Large intestine (tissue), 12 donors: ENCODE data around the gene ADRA2B. TPM values are rescaled to one million over a fixed set of nuclear protein-coding genes. Genes with fewer than 3 reads are reported as not detected.
"Not testable (repeated sequence)": the region's sequence is repeated elsewhere in the genome, so short reads cannot be mapped to it uniquely, and the experiment has no call there.

Experiments used
- DNase-seq, 2 donors: peaks; one replicate each; pipeline versions ENCODE4 v3.0.0 to v3.0.0-alpha.2; 2013
- H3K27ac ChIP-seq: one replicate; pipeline ENCODE4 v1.5.1; 2013; ENCODE audit warnings: low read length
- H3K27me3 ChIP-seq: 2 replicates; pipeline ENCODE4 v1.6.1; 2013; ENCODE audit warnings: low read length; ENCODE audit not compliant: control insufficient read depth, insufficient read depth
- H3K36me3 ChIP-seq: 2 replicates; pipeline ENCODE4 v1.6.1; 2013; ENCODE audit warnings: low read length; ENCODE audit not compliant: control insufficient read depth, insufficient read depth
- H3K4me1 ChIP-seq: one replicate; pipeline ENCODE4 v1.6.1; 2013; ENCODE audit warnings: low read length; ENCODE audit not compliant: control insufficient read depth, insufficient read depth
- H3K4me3 ChIP-seq: one replicate; pipeline ENCODE4 v1.5.1; 2013; ENCODE audit warnings: low read length
- H3K9me3 ChIP-seq: one replicate; pipeline ENCODE4 v1.6.1; 2013; ENCODE audit warnings: mild to moderate bottlenecking, low read depth, low read length, moderate library complexity; ENCODE audit not compliant: control insufficient read depth
- WGBS: methylation state at CpG from one replicate; pipeline ENCODE4 v1.1.5; 2013; ENCODE audit warnings: low lambda C conversion rate; ENCODE audit not compliant: insufficient coverage; 5-methylcytosine and 5-hydroxymethylcytosine counted together
- long read RNA-seq, 11 donors: transcript quantifications; one replicate each; lab custom pipeline, GENCODE V29; 2026
- polyA plus RNA-seq: library from polyadenylated mRNA; unstranded; fragments of 120-200 nt; gene quantifications from one replicate; pipeline ENCODE4 v1.2.1, GENCODE V29; 2013

ADRA2B gene
- polyA plus RNA-seq: 0.84 TPM
- long read RNA-seq, donor 1: 0 reads
- long read RNA-seq, donor 2, partial matches to known transcripts: 0 of 1 reads
- long read RNA-seq, donor 2, other reads (novel, unspliced or antisense): 0 of 1 reads
- long read RNA-seq, donor 3: 0 reads
- long read RNA-seq, donor 4: 0 reads
- long read RNA-seq, donor 5: 0 reads
- long read RNA-seq, donor 6, partial matches to known transcripts: 0 of 2 reads
- long read RNA-seq, donor 6, other reads (novel, unspliced or antisense): 0 of 2 reads
- long read RNA-seq, donor 7, partial matches to known transcripts: 0 of 4 reads
- long read RNA-seq, donor 7, other reads (novel, unspliced or antisense): 0 of 4 reads
- long read RNA-seq, donor 8, partial matches to known transcripts: 0 of 1 reads
- long read RNA-seq, donor 8, other reads (novel, unspliced or antisense): 0 of 1 reads
- long read RNA-seq, donor 9: 0 reads
- long read RNA-seq, donor 10, partial matches to known transcripts: 0 of 1 reads
- long read RNA-seq, donor 10, other reads (novel, unspliced or antisense): 0 of 1 reads
- long read RNA-seq, donor 11: 0 reads

DNA sequence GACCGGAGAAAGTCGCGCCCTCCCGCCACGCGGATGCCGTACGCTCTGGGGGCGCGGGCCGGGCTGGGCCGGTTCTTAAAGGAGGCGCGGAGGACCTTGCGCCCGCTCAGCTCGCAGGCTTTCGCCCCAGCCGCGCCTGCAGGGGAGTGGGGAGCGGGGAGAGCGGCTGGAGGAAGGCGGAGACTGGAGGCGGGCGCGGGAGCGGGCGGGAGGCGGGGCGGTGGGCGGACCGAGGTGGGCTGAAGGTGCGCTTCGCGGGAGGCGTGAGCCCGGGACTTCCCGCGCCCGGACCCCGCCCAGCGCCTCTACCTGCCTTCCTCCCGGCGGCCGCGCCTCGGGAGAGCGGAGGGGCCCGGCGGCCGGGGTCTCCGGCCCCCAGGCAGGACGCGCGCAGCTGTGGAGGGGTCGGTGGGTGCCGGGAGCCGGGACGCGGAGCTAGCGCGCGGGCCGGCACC is at the start of gene ADRA2B:
Gene ADRA2B (minus strand): TSS at position 148 of the 455 bp plus-strand sequence. CDS start 422 bp downstream, outside the sequence.
- no peak within 1 kb of the TSS for H3K27ac ChIP-seq
- H3K9me3 ChIP-seq: peaks cover 16% of the 10 kb centered on the region
- peaks cover 59% of the 10 kb centered on the region for H3K27me3 ChIP-seq
- H3K4me3 ChIP-seq: no peak within 1 kb of the TSS
- H3K4me1 ChIP-seq: peaks cover 9% of the 10 kb centered on the region
- no CpG with 5 or more reads among the region's 64 CpGs for WGBS
- H3K36me3 ChIP-seq: no peaks in the 10 kb centered on the region
- peak; percentile 82 to 92 for DNase-seq

DNA sequence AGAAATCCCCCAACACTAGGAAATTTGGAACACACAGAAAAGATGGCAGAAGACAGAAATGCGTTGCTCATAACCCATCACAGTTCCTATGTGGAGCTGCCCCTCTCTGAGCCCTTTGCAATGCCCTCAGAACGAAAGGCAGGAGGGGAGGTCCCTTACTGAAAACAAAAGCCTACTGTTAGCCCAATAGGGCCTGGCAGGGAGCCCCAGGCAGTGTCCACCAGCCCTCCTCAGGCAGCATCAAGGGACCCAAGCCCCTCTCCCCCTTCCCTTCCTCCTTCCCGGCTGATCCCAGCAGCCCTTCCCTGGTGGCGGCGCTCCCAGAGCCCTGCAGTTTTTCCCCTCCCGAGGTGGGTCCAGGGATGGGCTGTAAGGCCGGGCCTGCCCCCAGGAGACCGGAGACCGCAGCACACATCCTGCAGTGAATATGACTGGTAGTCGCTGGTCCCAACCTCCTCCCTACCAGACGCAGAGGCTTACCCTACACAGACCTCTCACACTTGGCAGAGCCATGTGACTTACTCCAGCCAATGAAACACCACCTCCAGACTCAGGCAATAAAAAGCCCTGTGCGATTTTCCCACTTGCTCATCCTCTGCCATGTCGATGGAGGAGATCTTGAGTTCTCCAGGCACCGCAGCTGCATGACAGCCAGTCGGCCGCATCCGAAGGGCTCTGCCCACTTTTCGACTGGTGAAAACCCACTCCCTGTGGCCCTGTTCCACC is 48.3 kb upstream of the ADRA2B start:
- DNase-seq: no peak
- no peaks in the 10 kb centered on the region for H3K9me3 ChIP-seq
- no peak overlapping the region for H3K4me3 ChIP-seq
- no peaks in the 10 kb centered on the region for H3K4me1 ChIP-seq
- H3K27ac ChIP-seq: no peak overlapping the region
- no peaks in the 10 kb centered on the region for H3K27me3 ChIP-seq
- H3K36me3 ChIP-seq: no peaks in the 10 kb centered on the region
- no CpG with 5 or more reads among the region's 18 CpGs for WGBS

DNA sequence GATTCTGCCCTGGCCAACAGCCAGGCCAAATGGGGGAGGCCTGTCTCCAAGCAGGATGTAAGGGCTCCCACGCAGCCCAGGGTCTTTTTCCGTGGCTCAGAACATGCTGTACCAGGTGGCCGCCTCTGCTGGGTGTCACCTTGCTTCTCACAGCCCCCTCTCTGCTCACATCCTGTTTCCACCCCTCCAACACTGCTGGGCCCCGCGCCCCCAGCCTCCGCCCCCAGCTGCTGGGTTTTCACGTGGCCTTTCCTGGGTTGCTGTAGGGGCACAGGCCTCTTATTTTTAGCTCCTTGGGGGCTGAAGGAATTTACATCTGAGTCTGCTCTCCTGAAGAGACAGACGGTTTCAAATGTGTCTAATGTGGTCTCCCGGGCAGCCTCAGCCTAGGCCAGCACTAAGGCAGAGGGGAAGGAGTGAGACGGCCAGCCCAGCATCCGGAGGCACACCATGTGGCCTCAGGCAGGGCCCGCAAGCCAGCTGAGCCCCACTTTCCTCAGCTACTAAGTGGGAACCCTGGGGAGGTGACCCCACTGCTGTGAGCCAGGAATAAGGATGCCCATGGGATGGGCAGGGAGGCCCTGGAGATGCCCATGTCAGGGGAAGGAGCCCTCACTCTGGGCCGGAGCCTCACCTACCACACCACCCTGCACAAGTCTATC is 47.5 kb upstream of the ADRA2B start:
- Histone ChIP-seq H3K27me3 (no peaks in the 10 kb centered on the region), H3K27ac (no peak overlapping the region), H3K4me1 (no peaks in the 10 kb centered on the region), H3K4me3 (no peak overlapping the region), H3K36me3 (no peaks in the 10 kb centered on the region), H3K9me3 (no peaks in the 10 kb centered on the region)
- WGBS: no CpG with 5 or more reads among the region's 13 CpGs
- DNase-seq: no peak

DNA sequence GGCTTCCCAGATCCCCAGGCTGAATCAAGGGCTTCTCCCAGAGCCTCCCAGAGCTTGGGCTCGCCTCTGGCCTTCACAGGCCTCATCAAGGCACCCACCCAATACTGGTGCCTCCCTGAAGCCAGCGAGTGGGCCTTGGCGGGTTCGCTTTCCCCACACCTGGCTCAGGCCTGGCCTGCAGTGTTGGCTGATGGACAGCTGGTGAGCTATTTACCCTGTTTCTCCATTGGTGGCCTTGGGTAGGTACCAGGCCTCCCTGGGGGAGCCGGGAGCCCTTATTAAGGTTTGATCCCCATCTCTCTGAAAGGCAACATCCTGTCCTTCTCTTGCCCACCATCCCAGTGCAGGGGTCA is 47.0 kb upstream of the ADRA2B start:
- Histone ChIP-seq H3K9me3 (no peaks in the 10 kb centered on the region), H3K27ac (no peak overlapping the region), H3K36me3 (no peaks in the 10 kb centered on the region), H3K4me3 (no peak overlapping the region), H3K27me3 (no peaks in the 10 kb centered on the region), H3K4me1 (no peaks in the 10 kb centered on the region)
- DNase-seq: no peak
- no CpG with 5 or more reads among the region's 5 CpGs for WGBS

DNA sequence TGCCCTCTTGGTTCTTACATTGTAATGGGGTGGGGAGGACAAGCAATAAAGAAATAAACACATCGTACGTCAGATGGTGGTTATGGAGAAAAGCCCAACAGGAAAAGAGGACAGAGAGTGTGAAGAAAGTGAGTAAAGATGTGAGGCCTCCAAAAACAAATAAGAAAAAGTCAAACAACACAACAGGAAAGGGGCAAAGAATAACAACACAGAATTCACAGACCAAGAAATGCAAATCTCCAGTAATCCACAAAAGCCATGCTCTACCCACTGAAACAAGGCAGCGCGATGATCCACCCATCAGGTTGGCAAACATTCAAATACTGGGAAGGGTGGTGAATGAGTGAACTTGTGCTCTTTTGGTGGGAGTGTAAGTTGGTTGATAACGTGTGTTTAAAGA is 45.5 kb upstream of the ADRA2B start:
- H3K27me3 ChIP-seq: no peaks in the 10 kb centered on the region
- H3K9me3 ChIP-seq: no peaks in the 10 kb centered on the region
- no peak for DNase-seq
- 45% methylated on average over 2 of the region's 5 CpGs for WGBS
- H3K27ac ChIP-seq: no peak overlapping the region
- no peaks in the 10 kb centered on the region for H3K36me3 ChIP-seq
- no peaks in the 10 kb centered on the region for H3K4me1 ChIP-seq
- H3K4me3 ChIP-seq: no peak overlapping the region

DNA sequence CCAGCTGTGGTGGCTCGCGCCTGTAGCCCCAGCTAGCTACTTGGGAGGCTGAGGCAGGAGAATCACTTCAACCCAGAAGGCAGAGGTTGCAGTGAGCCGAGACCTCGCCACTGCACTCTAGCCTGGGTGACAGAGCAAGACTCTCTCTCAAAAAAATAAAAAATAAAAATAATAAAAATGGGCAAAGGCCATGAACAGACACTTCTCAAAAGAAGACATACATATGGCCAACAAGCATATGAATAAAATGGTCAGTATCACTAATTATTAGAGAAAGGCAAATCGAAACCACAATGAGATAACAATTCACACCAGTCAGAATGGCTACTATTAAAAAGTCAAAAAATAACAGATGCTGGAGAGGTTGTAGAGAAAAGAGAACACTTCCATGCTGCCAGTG is 44.0 kb upstream of the ADRA2B start:
- H3K27ac ChIP-seq, H3K4me1 ChIP-seq: not testable (repeated sequence)
- 80% methylated on average over 1 of the region's 5 CpGs for WGBS

DNA sequence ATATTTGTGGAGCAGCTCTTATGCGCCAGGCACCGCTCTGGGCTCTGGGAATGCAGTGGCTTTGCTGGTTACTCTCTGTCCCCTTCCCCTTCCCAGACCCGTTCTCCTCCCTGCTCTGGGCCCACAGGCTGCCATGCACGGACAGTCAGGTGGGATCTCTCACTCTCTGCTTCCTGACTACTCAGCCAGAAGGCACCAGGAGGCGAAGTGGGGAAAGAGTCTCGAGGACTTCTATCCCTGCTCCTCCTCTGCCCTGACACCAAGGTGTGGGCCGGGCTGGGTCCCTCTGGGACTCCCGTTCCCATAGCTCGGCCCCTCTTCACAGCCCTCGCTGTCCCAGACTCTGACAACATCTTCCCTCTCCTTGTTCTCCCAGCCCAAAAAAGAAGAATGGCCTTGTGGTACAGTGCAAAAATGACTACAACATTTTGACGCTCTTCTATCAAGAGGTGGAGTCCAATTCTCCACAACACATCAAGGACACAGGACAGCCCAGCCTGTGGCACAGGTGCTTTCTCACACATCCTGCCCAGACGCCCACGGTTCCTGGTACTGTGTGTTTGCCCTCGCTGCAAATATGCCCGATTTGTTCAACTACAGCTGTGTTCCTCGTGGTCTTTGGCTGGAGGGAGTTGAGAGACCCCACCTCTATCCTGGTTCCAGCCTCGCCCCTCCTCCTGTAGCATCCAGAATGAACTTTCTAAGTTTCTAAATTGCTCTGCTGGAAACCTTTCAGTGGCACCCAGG is 42.9 kb upstream of the ADRA2B start:
- DNase-seq: no peak

More for the DNA sequence above, 44.0 kb upstream of the ADRA2B start:
- H3K9me3 ChIP-seq, H3K36me3 ChIP-seq, H3K27me3 ChIP-seq, DNase-seq, H3K4me3 ChIP-seq: not testable (repeated sequence)

DNA sequence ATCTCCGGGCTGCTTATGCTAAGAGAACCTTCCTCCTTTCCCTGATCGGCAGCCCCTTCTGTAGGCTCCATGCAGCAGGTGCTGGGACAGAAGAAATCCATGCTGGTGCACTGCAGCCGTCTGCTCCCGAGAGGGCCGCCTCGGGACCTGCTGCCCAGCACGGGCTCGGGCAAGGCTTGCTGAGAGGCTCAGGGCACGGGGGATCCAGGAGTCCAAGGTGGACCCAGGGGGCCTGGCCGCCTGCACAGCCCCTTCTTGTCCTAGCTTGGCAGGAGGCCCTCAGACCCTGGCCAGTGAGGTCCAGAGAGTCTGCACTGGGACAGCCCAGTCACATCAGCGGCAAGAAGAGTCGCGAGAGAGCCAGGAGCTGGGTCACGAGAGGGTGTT is 42.2 kb upstream of the ADRA2B start:
- no peaks in the 10 kb centered on the region for H3K36me3 ChIP-seq
- DNase-seq: no peak
- no peaks in the 10 kb centered on the region for H3K4me1 ChIP-seq
- no peak overlapping the region for H3K4me3 ChIP-seq
- no peak overlapping the region for H3K27ac ChIP-seq
- no peaks in the 10 kb centered on the region for H3K9me3 ChIP-seq
- no CpG with 5 or more reads among the region's 14 CpGs for WGBS
- H3K27me3 ChIP-seq: no peaks in the 10 kb centered on the region

More for the DNA sequence above, 42.9 kb upstream of the ADRA2B start:
- H3K9me3 ChIP-seq: no peaks in the 10 kb centered on the region
- no peak overlapping the region for H3K27ac ChIP-seq
- no peaks in the 10 kb centered on the region for H3K36me3 ChIP-seq
- H3K27me3 ChIP-seq: no peaks in the 10 kb centered on the region
- no peak overlapping the region for H3K4me3 ChIP-seq
- H3K4me1 ChIP-seq: no peaks in the 10 kb centered on the region
- no CpG with 5 or more reads among the region's 17 CpGs for WGBS

DNA sequence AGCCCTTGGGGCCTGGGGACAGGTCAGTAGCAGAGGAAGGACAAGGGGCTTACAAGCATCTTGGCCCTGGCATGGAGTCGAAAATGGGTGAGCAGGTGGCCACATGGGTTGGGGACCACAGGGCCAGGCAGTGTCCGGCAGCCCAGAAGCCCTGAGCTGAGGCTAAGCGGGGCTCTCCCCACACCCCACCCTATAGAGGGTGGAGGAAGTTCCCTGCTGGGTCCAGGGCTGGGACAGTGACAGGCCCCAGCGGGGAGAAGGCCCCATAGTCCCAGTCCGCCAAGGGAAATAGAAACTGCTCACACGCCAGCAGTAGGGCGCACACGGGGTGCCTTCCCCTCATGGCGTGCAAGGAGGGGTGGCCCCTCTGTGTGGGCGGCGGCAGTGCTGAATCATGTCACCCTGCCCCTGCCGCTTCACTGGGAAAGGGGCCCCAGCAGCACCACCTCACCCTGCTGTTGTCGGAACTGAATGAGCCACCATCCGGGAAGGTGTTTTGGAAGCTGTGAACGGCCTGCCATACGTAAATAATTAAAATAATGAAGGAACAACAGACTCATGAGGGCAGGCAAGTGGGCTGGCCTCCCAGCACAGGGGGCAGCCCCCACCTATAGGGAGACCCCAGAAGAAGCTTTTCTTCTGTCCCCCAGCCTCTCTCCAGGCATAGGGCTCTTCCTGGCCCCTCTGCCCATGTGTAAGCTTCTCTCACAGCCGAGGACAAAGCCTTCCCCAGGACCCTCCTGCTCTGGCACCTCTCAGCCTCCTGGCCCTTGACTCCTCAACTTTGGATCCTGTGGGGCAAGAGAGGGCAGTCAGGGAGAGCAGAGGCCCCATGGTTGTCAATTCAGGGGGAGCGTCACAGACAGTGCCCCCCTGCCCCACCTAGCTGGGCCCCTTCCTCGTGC is 41.5 kb upstream of the ADRA2B start:
- no peaks in the 10 kb centered on the region for H3K9me3 ChIP-seq
- no peaks in the 10 kb centered on the region for H3K4me1 ChIP-seq
- H3K36me3 ChIP-seq: no peaks in the 10 kb centered on the region
- WGBS: no CpG with 5 or more reads among the region's 19 CpGs
- no peak overlapping the region for H3K4me3 ChIP-seq
- peak in 1 of 2 donors; percentile 77 for DNase-seq
- H3K27me3 ChIP-seq: no peaks in the 10 kb centered on the region
- H3K27ac ChIP-seq: no peak overlapping the region
